GM20000 (cell line): ENCODE results near the gene CCDC85C.

Experiments used
- DNase-seq: peaks from one replicate; pipeline ENCODE4 v3.0.0; 2012; ENCODE audit warnings: low spot score
- TF ChIP-seq, protein P1 (sequence below): IDR thresholded peaks from 2 replicates; pipeline ENCODE4 v1.5.1; 2012; ENCODE audit warnings: mild to moderate bottlenecking, control low read depth; ENCODE audit errors: extremely low read depth, missing control alignments

The CCDC85C gene

DNA sequence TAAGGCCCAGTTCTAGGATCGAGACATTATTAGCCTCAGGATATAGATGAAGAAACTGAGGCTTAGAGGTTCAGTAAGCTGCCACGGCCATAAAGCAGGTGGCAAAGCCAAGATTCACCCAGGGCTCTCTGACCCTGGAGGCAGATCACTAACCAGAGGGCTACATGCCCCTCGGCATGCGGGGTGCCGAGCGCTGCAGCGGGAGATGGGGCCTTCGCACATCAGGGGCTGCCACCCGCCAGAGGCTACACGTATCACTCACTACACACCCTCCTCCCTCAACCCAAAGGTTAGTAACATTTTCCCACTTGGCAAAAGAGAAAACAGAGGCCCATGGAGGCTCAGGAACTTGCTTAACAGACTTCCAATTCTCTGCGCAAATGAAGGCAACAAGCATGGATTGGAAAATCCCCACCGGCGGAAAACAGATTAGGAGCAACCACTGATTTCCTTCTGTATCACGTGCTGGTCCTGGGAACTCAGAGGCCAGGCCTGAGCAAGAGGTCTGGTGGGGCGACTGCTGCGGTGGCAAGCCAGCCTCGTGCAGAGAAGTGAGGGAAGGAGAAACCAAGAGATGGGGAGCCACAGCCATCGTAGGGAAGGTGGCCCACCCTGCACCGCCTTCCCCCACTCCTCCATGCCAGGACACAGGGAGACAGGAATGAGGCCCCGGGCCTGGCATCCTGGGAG lies 6.0 kb downstream of the CCDC85C start:
- TF ChIP-seq, protein P1, sequence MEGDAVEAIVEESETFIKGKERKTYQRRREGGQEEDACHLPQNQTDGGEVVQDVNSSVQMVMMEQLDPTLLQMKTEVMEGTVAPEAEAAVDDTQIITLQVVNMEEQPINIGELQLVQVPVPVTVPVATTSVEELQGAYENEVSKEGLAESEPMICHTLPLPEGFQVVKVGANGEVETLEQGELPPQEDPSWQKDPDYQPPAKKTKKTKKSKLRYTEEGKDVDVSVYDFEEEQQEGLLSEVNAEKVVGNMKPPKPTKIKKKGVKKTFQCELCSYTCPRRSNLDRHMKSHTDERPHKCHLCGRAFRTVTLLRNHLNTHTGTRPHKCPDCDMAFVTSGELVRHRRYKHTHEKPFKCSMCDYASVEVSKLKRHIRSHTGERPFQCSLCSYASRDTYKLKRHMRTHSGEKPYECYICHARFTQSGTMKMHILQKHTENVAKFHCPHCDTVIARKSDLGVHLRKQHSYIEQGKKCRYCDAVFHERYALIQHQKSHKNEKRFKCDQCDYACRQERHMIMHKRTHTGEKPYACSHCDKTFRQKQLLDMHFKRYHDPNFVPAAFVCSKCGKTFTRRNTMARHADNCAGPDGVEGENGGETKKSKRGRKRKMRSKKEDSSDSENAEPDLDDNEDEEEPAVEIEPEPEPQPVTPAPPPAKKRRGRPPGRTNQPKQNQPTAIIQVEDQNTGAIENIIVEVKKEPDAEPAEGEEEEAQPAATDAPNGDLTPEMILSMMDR, result no peak
- no peak for DNase-seq

DNA sequence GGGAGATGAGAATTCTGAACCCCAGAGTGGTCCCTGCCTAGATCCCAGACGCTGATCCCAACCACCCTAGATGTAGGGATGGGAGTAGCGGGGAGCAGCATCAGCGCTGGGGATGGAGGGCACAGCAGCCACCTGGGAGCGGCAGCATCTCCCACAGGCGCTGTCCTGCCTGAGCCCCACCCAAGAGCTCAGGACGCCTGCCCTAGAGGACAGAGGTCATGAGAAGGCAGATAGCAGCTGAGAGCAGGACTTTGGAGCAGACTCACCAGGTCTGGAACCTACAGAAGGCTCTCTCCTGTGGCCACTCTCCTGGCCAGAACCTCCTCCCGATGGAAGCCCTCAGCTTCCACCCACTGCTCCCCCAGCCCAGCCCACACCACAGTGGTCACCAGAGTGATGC lies 7.2 kb downstream of the CCDC85C start:
- DNase-seq, result no peak
- TF ChIP-seq, protein P1, result no peak

GRCh38 chr14:99596071-99596627 lies 7.9 kb downstream of the CCDC85C start:
- DNase-seq, result no peak
- TF ChIP-seq, protein P1, result no peak

GRCh38 chr14:99595524-99595923 lies 8.5 kb downstream of the CCDC85C start:
- TF ChIP-seq, protein P1, result no peak
- DNase-seq, result no peak

DNA sequence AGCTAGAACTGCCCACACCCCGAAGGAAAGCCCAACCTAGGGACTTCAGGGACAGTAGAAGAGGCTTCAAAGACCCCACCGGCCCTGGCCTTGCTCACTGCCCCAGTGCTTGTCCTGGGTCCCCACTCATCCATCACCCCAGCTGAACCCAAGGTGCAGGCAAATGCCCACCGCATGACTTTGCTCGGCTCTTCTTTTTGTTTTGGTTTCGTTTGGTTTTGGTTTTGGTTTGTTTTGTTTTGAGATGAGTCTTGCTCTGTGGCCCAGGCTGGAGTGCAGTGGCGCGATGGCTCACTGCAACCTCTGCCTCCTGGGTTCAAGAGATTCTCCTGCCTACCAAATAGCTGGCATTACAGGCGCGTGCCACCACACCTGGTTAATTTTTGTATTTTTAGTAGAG lies 9.0 kb downstream of the CCDC85C start:
- peak; percentile 76 for DNase-seq
- TF ChIP-seq, protein P1, result no peak

DNA sequence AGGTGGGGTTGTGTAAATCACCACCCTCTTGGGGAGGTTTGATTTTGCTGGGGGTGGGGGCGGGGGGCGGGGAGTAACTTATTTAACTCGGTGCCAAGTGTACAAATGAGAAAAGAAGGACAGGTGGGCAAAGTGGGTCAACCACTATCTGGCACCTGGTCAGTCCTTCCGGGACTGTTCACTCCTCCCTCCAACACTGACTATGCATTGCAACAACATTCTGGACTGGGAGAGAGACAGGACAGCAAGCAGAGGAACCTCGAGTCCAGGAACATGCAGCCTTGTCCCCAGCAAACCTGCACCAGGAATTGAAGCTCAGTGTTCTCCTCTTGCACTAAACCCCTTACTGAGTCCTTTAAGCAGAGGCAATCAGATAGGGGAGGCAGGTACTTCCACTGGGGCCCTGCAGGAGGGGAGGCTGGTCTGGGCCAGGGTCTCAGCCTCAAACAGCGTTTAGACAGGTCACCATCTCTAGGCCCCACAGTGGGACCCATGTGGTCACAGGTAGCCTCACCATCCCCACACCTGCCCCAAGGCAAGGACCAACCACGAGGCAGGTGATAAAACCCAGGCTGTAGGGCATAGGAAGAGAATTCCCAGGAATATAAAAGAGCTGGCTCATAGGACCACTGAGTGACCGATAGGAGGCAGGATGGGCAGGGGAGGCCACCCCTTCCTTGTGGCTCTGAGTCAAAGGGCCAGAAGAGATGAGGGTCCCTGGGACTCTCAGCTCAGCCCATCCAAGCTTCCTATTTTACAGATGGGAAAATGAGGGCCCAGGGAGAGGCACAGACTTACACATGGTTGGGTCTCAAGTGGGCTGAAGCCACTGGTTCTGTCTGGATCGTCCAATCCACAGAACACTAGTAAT lies 9.8 kb downstream of the CCDC85C start:
- DNase-seq, result no peak
- TF ChIP-seq, protein P1, result no peak

GRCh38 chr14:99592933-99593753 lies 10.9 kb downstream of the CCDC85C start:
- no peak for DNase-seq
- TF ChIP-seq, protein P1, result no peak
